GM18502 (cell line): ENCODE measurements around the gene COL15A1.

ENCODE experiments used
- ATAC-seq: cut with Tn5 transposase; IDR thresholded peaks from one replicate; pipeline ENCODE4 v1.9.1; 2021; ENCODE audit warnings: mild to moderate bottlenecking; ENCODE audit not compliant: unreplicated experiment, poor library complexity

The COL15A1 gene

DNA sequence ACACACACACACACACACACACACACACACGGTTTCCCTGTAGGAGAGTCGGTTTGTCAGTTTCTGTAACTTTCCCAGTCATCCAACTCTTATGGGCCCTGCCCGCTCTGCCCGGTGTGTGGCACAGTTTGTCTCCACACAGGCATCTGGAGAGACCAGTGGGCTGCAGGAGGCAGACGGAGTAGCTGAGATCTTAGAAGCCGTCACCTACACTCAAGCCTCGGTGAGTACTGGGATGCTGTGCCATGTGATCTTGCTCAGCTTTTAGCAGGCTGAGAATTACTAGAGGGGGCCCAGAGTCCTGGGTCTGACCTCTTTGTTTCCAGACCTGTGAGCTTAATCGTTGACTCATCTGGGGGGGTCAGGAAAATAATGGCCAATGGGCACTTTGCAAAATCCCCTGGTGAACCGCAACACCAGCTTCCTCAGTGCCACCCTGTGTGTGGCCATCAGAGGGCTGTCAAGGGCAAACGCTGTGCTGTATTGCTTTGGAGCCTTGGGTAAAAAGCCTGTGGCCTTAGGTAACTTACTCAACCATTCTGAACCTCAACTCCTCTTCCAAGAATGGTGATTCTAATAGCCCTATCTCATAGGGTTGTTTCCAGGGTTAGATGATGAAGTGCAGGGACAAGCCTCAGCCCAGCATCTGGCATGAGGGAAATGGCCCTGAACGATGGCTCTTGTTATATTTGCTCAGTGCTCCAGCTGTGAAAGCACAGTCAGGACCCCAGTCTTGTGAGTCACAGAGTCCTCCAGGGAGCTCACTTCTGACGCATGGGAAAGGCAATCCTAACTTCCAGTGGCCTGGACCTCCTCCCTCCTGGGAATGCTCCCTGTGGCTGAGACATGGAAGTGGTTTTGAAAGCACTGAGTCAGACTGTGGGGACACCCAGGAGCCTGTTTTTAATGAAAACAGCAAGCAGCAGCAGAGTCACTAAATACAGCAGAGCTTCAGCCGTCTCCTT, 45.6 kb downstream of the COL15A1 start:
- no peak for ATAC-seq

GRCh38 chr9:98990181-98990870, 46.6 kb downstream of the COL15A1 start:
- ATAC-seq: no peak

DNA sequence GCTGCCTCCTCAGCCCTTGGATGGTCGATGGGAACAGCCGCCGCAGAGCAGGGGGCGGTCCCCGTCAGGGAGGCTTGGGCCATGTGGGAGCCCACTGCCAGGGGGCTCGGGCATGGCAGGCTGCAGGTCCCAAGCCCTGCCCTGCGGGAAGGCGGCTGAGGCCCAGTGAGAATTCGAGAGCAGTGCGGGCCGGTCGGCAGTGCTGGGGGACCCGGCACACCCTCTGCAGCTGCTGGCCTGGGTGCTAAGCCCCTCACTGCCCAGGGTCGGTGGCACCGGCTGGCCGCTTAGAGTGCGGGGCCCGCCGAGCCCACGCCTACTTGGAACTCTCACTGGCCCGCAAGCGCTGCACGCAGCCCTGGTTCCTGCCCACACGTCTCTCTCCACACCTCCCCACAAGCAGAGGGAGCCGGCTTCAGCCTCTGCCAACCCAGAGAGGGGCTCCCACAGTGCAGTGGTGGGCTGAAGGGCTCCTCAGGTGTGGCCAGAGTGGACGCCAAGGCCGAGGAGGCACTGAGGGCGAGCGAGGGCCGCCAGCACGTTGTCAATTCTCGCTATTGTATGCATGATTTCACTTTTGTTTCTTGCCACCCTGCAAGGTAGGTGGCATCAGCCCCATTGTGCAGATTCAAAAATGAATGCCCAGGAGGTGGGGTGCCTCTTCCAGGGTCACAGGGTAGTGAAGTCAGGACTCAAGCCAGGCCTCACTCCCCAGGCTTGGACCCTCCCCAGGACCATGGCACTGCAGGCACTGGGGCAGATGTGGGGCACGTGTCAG, 48.6 kb downstream of the COL15A1 start:
- no peak for ATAC-seq

DNA sequence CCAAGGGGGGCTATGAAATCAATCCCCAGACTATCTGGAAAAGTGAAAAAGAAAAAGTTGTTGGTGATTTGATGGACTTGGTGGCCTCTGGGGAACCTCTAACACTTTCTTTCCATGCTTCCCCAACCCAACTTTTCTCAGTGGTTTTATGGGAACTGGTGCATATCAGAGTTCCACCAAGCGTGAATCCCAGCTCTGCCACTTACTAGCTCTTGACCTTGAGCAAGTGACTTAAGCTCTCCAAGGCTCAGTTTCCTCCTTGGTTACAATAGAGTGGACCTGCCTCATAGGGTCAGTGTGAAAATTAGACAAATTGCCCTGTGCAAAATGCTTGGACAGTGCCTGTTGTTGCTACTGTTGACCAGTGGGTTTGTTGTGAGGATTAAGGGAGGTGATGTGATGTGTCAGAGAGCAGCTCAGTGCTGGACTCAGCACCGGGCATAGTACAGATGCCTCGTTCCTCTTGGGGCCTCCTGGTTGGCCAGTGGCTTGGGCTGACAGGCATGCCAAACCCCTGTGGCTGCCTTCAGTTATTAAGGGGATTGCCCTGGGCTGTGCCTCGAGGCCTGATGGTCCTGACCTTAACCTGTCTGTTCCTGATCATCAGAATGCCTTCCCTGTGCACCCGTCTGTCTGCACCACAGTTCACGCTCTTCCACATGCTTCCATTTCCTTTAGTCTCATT, 49.3 kb downstream of the COL15A1 start:
- peak; percentile 30 for ATAC-seq

DNA sequence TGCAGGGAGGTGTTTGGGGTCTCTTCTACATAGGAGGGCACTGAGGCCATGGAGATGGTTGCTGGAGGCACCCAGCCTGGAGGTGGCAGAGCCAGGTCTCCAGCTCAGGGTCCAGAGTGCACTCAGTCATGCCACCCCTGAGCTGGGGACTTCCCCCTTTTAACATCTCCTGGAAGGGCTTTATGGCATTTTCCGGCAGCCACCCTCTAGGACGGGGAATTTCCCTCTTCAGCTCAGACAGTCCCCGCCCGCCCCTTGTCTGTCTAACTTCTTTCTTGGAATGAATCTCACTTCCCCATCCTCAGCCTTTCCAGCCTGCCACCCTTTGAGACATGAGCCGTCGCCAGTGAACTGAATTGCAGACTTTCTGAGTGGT, 49.9 kb downstream of the COL15A1 start:
- peak; percentile 82 for ATAC-seq

- ATAC-seq: no peak
Measured at GRCh38 chr9:98994172-98995058, 50.7 kb downstream of the COL15A1 start.

DNA sequence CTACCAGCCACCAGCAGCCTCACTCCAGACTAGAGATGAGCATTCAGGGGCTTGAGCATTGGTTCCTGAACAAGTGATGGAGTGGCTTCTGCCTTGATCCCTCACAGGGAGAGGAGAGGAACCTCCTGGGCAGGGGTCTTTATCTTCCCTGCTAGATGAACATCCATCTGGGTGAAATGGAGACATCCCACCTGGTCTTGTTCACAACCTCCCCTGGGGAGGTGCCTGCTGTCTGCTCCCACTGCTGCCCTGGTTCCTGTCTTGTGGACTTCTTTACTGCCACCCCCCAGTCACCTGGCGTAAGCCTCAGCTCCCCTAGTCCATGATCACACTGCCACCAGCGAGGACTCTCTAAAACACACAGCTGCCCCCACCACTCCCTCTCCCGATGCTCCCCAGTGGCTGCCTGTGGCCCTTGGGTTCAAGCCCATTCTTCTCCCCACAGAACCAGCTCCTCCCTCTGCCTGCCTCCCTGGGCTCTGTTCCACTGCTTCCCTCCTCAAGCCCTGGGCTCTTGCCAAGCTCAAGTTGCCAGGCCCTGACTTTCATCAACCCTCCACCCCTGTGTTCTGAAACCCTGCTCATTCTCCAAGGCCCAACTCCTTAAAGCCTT, 51.5 kb downstream of the COL15A1 start:
- no peak for ATAC-seq

- no peak for ATAC-seq
Measured at GRCh38 chr9:98995971-98996504, 52.3 kb downstream of the COL15A1 start.

DNA sequence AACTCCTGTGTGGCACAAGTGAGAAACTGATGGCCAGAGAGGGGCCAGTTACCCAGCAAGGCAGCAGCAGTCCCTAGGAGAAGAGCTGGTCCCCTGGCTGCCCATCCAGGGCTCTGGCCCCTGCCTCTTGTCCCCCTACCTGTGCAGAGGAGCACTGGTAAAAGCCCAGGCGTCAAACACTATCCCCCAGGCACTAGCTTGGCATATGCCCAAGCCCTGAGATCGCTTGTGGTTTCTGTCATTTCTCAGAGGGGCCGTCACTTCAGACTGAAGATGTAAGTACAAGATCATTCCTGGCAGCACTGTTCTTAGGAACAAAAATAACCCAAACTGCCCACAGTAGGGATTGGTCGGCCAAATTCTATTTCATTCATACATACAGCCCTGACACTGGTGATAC, 53.9 kb downstream of the COL15A1 start:
- ATAC-seq: no peak

DNA sequence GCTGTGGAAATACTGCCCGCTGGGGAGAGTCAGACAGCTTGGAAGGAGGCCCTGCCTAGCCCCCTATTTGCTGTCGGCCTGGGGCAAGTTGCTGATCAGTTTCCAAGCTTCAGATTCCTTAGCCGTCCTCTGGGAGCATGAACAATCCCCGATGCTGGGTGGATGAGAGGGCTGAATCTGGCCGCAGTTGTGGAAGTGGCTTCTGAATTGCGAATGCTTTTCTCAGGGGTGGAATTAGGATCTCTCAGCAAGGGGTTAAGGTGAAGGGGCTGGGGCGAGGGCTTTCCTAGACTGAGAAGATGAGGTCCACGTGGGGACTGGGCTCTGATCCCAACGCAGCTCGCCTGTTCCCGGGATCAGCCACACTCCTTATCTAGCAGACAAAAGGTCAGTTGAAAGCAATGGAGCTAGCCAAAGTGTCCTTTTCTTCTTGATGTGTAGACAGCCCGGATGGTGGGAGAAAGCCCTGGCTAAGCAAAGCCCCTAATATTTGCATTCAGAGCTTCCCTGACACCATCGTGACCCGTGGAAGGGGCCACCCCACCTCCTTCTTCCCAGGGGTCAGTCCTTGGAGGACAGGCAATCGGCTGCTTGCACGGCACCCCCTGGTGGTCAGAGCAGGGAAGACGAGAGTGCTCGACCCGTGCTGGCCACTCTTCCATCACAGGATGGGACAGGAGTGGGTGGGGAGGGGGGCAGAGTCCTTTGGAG, 54.9 kb downstream of the COL15A1 start:
- ATAC-seq: peak; percentile 65

GRCh38 chr9:98999152-98999525, 55.4 kb downstream of the COL15A1 start:
- no peak for ATAC-seq

GRCh38 chr9:99000476-99001395, 57.0 kb downstream of the COL15A1 start:
- ATAC-seq: no peak

DNA sequence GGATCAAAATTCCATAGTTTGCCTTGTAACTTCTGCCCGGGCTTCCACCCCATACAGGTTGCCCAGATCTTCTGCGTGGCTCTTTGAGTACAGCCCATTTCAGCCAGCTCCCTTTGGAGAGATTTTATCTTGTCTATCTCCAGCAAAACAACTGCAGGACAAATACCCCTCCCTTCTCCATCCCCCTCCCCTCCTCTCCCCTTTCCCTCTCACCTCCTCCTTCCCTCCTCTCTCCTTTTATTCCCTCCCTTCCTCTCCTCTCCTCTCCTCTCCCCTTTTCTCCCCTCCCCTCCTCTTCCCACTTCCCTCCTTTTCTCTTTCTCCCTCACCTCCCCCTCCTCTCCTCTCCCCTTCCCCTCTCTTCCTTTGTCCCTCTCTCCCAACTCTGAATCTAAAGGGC, 58.2 kb downstream of the COL15A1 start:
- ATAC-seq: no peak

GRCh38 chr9:99002706-99003105, 59.0 kb downstream of the COL15A1 start:
- no peak for ATAC-seq

GRCh38 chr9:99003308-99003707, 59.6 kb downstream of the COL15A1 start:
- ATAC-seq: no peak

DNA sequence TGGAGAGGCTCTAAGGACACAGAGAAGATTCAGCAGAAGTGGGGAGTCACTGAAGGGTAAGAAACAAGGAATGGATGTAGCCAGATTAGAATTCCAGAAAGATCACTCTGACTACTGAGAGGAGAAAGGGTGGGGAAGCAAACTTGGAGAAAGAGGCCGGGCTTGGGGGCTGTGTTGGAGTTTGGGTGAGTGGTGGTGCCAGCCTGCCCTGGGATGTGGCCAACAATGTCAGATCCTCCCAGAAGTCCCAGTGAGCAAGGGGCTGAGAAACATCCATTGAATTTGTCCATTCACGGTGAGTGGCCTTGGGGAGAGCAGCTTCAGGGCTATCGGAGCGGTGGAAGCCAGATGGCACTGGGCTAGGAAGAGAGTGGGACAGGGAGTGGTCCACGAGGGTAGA, 60.4 kb downstream of the COL15A1 start:
- ATAC-seq: no peak
